H9 (cell line): ENCODE results near the gene SEMA5A. TPM values are rescaled to one million over a fixed set of nuclear protein-coding genes. Genes with fewer than 3 reads are reported as not detected.
A peak's percentile ranks its signal among the peaks of the same experiment; 100 is the strongest.

Experiments used
- DNase-seq: peaks from one replicate; pipeline ENCODE4 v3.0.0-alpha.2; 2017
- H2AFZ ChIP-seq: one replicate; pipeline ENCODE4 v1.6.1; 2013; ENCODE audit warnings: mild to moderate bottlenecking, low read length, control low read depth, moderate library complexity
- H2AK5ac ChIP-seq: 2 replicates; pipeline ENCODE4 v1.6.1; 2013; ENCODE audit warnings: low read length, control low read depth, mixed read lengths; ENCODE audit not compliant: insufficient read length
- H2BK120ac ChIP-seq: one replicate; pipeline ENCODE4 v1.6.1; 2013; ENCODE audit warnings: low read depth, mild to moderate bottlenecking, low read length, control low read depth, inconsistent platforms; ENCODE audit not compliant: poor library complexity, severe bottlenecking
- H2BK12ac ChIP-seq: 2 replicates; pipeline ENCODE4 v1.6.1; 2013; ENCODE audit warnings: low read length, control low read depth, mixed read lengths, low read depth; ENCODE audit not compliant: insufficient read length
- H2BK15ac ChIP-seq: 2 replicates; pipeline ENCODE4 v1.6.1; 2013; ENCODE audit warnings: low read depth, low read length, control low read depth
- H2BK20ac ChIP-seq: one replicate; pipeline ENCODE4 v1.6.1; 2013; ENCODE audit warnings: low read depth, mild to moderate bottlenecking, low read length, control low read depth, inconsistent platforms; ENCODE audit not compliant: poor library complexity, severe bottlenecking
- H2BK5ac ChIP-seq: 2 replicates; pipeline ENCODE4 v1.6.1; 2013; ENCODE audit warnings: low read length, control low read depth, mixed read lengths; ENCODE audit not compliant: insufficient read length
- H3K14ac ChIP-seq: 2 replicates; pipeline ENCODE4 v1.6.1; 2013; ENCODE audit warnings: low read length, control low read depth; ENCODE audit not compliant: insufficient read depth
- H3K18ac ChIP-seq: 2 replicates; pipeline ENCODE4 v1.6.1; 2013; ENCODE audit warnings: low read depth, mild to moderate bottlenecking, mixed read lengths, low read length, control low read depth; ENCODE audit not compliant: insufficient read length
- H3K23ac ChIP-seq: 2 replicates; pipeline ENCODE4 v1.6.1; 2013; ENCODE audit warnings: low read length, control low read depth, mixed read lengths, low read depth; ENCODE audit not compliant: insufficient read length
- H3K23me2 ChIP-seq: 2 replicates; pipeline ENCODE4 v1.6.1; 2013; ENCODE audit warnings: low read depth, mild to moderate bottlenecking, mixed read lengths, low read length, control low read depth; ENCODE audit not compliant: insufficient read length, poor library complexity, severe bottlenecking
- H3K27ac ChIP-seq: 2 replicates; pipeline ENCODE4 v1.5.1; 2013; ENCODE audit warnings: low read length, control low read depth, mixed read lengths, low read depth; ENCODE audit not compliant: insufficient read length
- H3K27me3 ChIP-seq: 2 replicates; pipeline ENCODE4 v1.6.1; 2013; ENCODE audit warnings: low read length, control low read depth, inconsistent platforms; ENCODE audit not compliant: insufficient read depth
- H3K4ac ChIP-seq: 2 replicates; pipeline ENCODE4 v1.6.1; 2013; ENCODE audit warnings: low read depth, mild to moderate bottlenecking, control low read depth, inconsistent platforms, low read length, moderate library complexity
- H3K4me1 ChIP-seq: 2 replicates; pipeline ENCODE4 v1.6.1; 2013; ENCODE audit warnings: low read length, control low read depth, inconsistent platforms; ENCODE audit not compliant: insufficient read depth
- H3K4me2 ChIP-seq: 2 replicates; pipeline ENCODE4 v1.6.1; 2013; ENCODE audit warnings: low read length, control low read depth, mixed read lengths; ENCODE audit not compliant: insufficient read length, insufficient read depth
- H3K56ac ChIP-seq: 2 replicates; pipeline ENCODE4 v1.6.1; 2013; ENCODE audit warnings: low read depth, mild to moderate bottlenecking, mixed read lengths, low read length, control low read depth; ENCODE audit not compliant: insufficient read length
- H3K79me1 ChIP-seq: 2 replicates; pipeline ENCODE4 v1.6.1; 2013; ENCODE audit warnings: low read depth, mild to moderate bottlenecking, moderate library complexity, low read length, control low read depth, inconsistent platforms; ENCODE audit not compliant: insufficient read depth, poor library complexity, severe bottlenecking
- H3K79me2 ChIP-seq: 2 replicates; pipeline ENCODE4 v1.6.1; 2013; ENCODE audit warnings: low read length, control low read depth, inconsistent platforms; ENCODE audit not compliant: insufficient read depth
- H3K9ac ChIP-seq: 2 replicates; pipeline ENCODE4 v1.6.1; 2013; ENCODE audit warnings: low read length, control low read depth, mixed read lengths; ENCODE audit not compliant: insufficient read length; ENCODE audit errors: extremely low read depth
- H3K9me3 ChIP-seq: one replicate; pipeline ENCODE4 v1.6.1; 2013; ENCODE audit warnings: low read depth, low read length, inconsistent platforms; ENCODE audit not compliant: control insufficient read depth
- H3T11ph ChIP-seq: one replicate; pipeline ENCODE4 v1.6.1; 2013; ENCODE audit warnings: mild to moderate bottlenecking, low read length, control low read depth, inconsistent platforms
- H4K20me1 ChIP-seq: one replicate; pipeline ENCODE4 v1.6.1; 2013; ENCODE audit not compliant: control insufficient read depth, insufficient read length, insufficient read depth
- H4K5ac ChIP-seq: 2 replicates; pipeline ENCODE4 v1.6.1; 2013; ENCODE audit warnings: low read depth, mild to moderate bottlenecking, mixed read lengths, low read length, control low read depth; ENCODE audit not compliant: insufficient read length
- H4K8ac ChIP-seq: replicated peaks from 2 replicates; pipeline ENCODE4 v1.6.1; 2013; ENCODE audit warnings: low read length, control low read depth, mixed read lengths, low read depth; ENCODE audit not compliant: insufficient read length
- H4K91ac ChIP-seq: 2 replicates; pipeline ENCODE4 v1.6.1; 2013; ENCODE audit warnings: low read depth, mild to moderate bottlenecking, moderate library complexity, mixed read lengths, low read length, control low read depth; ENCODE audit not compliant: insufficient read length
- H3K27ac Mint-ChIP-seq, 3 experiments: 2 replicates in 2 of 3; 3 replicates in 1 of 3; pipeline ENCODE4 v1.8.0; 2020 to 2021; ENCODE audit warnings: mixed read lengths in 3 of 3, mild to moderate bottlenecking in 1 of 3, moderate library complexity in 1 of 3
- H3K27me3 Mint-ChIP-seq: 2 replicates; pipeline ENCODE4 v1.8.0; 2021; ENCODE audit warnings: low read depth, mild to moderate bottlenecking, moderate library complexity, mixed read lengths
- H3K36me3 Mint-ChIP-seq, 3 experiments: 2 replicates in 2 of 3; 3 replicates in 1 of 3; pipeline ENCODE4 v1.8.0; 2020 to 2021; ENCODE audit warnings: low read depth in 3 of 3, mixed read lengths in 3 of 3; ENCODE audit not compliant: insufficient read depth in 1 of 3
- H3K4me1 Mint-ChIP-seq, 2 experiments: 2 replicates each; pipeline ENCODE4 v1.8.0; 2020; ENCODE audit warnings: mixed read lengths in 2 of 2
- H3K4me3 Mint-ChIP-seq, 2 experiments: 2 replicates in 1 of 2; 3 replicates in 1 of 2; pipeline ENCODE4 v1.8.0; 2020 to 2021; ENCODE audit warnings: mild to moderate bottlenecking in 2 of 2, mixed read lengths in 2 of 2, moderate library complexity in 1 of 2
- H3K9me3 Mint-ChIP-seq, 2 experiments: 2 replicates in 1 of 2; 3 replicates in 1 of 2; pipeline ENCODE4 v1.8.0; 2020; ENCODE audit warnings: mild to moderate bottlenecking in 2 of 2, mixed read lengths in 2 of 2, moderate library complexity in 1 of 2
- CTCF ChIP-seq: fragments of 200-600 bp; sonication (generic); conservative IDR thresholded peaks from 3 replicates; pipeline ENCODE4 v1.8.0; 2021; ENCODE audit warnings: antibody characterized with exemption, mild to moderate bottlenecking
- WGBS: extraction: QIAGEN DNeasy Blood & Tissue Kit; methylation state at CpG from one replicate; pipeline ENCODE4 v1.1.7; 2013; ENCODE audit warnings: missing lambda C conversion rate, low lambda C conversion rate, mixed read lengths; ENCODE audit not compliant: insufficient read length; ENCODE audit errors: extremely low coverage; 5-methylcytosine and 5-hydroxymethylcytosine counted together
- total RNA-seq: library from RNA; stranded (reverse); gene quantifications from 2 replicates; pipeline ENCODE4 v1.2.1, GENCODE V29; 2021

SEMA5A gene
- total RNA-seq, 1 experiment from 2014 or later: 4.3 TPM

GRCh38 chr5:9188956-9189355 lies 356.9 kb downstream of the SEMA5A start:
- H3K14ac ChIP-seq: no peak overlapping the region
- no peak overlapping the region for H2BK120ac ChIP-seq
- no peak overlapping the region for H3T11ph ChIP-seq
- H3K56ac ChIP-seq: no peak overlapping the region
- no peak overlapping the region for H4K91ac ChIP-seq
- no peak overlapping the region for H2BK5ac ChIP-seq
- no peaks in the 10 kb centered on the region for H3K23me2 ChIP-seq
- no peak overlapping the region for H3K27ac ChIP-seq
- no peak for DNase-seq
- no peak for TF ChIP-seq CTCF
- no peak overlapping the region for H3K4me2 ChIP-seq
- H3K9me3 Mint-ChIP-seq: no peaks in the 10 kb centered on the region
- H3K18ac ChIP-seq: no peak overlapping the region
- no CpG with 5 or more reads among the region's 4 CpGs for WGBS
- H2AK5ac ChIP-seq: no peak overlapping the region
- no peaks in the 10 kb centered on the region; the same call in 1 of the 2 replicates for H3K27me3 Mint-ChIP-seq
- no peak overlapping the region for H3K4ac ChIP-seq
- no peaks in the 10 kb centered on the region for H3K27me3 ChIP-seq
- no peaks in the 10 kb centered on the region for H3K4me1 ChIP-seq
- H2AFZ ChIP-seq: no peak overlapping the region
- no peaks in the 10 kb centered on the region for H3K9me3 ChIP-seq
- H4K8ac ChIP-seq: no peak overlapping the region
- H3K79me2 ChIP-seq: no peaks in the 10 kb centered on the region
- no peak overlapping the region for H3K4me3 Mint-ChIP-seq
- peak overlapping the region in 1 of 3 experiments; percentile 31; a peak in 1 of 7 replicates for H3K27ac Mint-ChIP-seq
- no peak overlapping the region for H2BK20ac ChIP-seq
- no peak overlapping the region for H2BK12ac ChIP-seq
- H3K9ac ChIP-seq: no peak overlapping the region
- no peak overlapping the region for H2BK15ac ChIP-seq
- peaks cover 0 to 3% of the 10 kb centered on the region in 2 experiments; a peak in 1 of 4 replicates for H3K4me1 Mint-ChIP-seq
- H4K5ac ChIP-seq: no peak overlapping the region
- no peaks in the 10 kb centered on the region for H3K79me1 ChIP-seq
- no peaks in the 10 kb centered on the region for H4K20me1 ChIP-seq
- no peak overlapping the region for H3K23ac ChIP-seq
- no peaks in the 10 kb centered on the region for H3K36me3 Mint-ChIP-seq
